ENCODE measurements around the gene IGFL1. TPM values are rescaled to one million over a fixed set of nuclear protein-coding genes. Genes with fewer than 3 reads are reported as not detected.
"Not testable (repeated sequence)": the region's sequence is repeated elsewhere in the genome, so short reads cannot be mapped to it uniquely, and the experiment has no call there.

The IGFL1 gene
- total and polyA plus RNA-seq, 2 experiments from 2014 or later, result not detected

- no peak for TF ChIP-seq CTCF (IDR thresholded peaks at IDR 0.05; ENCODE audit: low read depth, low read length)
- H3K27me3 ChIP-seq, result no peaks in the 10 kb centered on the region
- no peak overlapping the region for H3K27ac ChIP-seq
- no peak for DNase-seq (ENCODE audit: low read depth in 1 of 2, low spot score in 1 of 2)
- no peak overlapping the region for H3K4me3 ChIP-seq
- peaks cover 14% of the 10 kb centered on the region for H3K4me1 ChIP-seq (ENCODE audit: low read depth)
- no peaks in the 10 kb centered on the region for H3K9me3 ChIP-seq (ENCODE audit: low read depth)
- no peaks in the 10 kb centered on the region for H3K36me3 ChIP-seq
Observed at GRCh38 chr19:46209472-46209871, 20.1 kb upstream of the IGFL1 start.

GRCh38 chr19:46210669-46211068 is 18.9 kb upstream of the IGFL1 start:
- Histone ChIP-seq H3K27me3 (no peaks in the 10 kb centered on the region), H3K4me1 (ENCODE audit: low read depth) (peaks cover 14% of the 10 kb centered on the region), H3K27ac (peak overlapping the region; percentile 62), H3K4me3 (no peak overlapping the region), H3K36me3 (no peaks in the 10 kb centered on the region), H3K9me3 (ENCODE audit: low read depth) (no peaks in the 10 kb centered on the region)
- no peak for DNase-seq (ENCODE audit: low read depth in 1 of 2, low spot score in 1 of 2)
- TF ChIP-seq CTCF (IDR thresholded peaks at IDR 0.05; ENCODE audit: low read depth, low read length), result no peak

GRCh38 chr19:46211201-46211881 is 18.2 kb upstream of the IGFL1 start:
- peak; percentile 34 to 49 for DNase-seq (ENCODE audit: low read depth in 1 of 2, low spot score in 1 of 2)
- TF ChIP-seq CTCF (IDR thresholded peaks at IDR 0.05; ENCODE audit: low read depth, low read length), result no peak
- peak overlapping the region; percentile 62 for H3K27ac ChIP-seq

GRCh38 chr19:46212592-46212991 is 16.9 kb upstream of the IGFL1 start:
- H3K4me1 ChIP-seq (ENCODE audit: low read depth), result peaks cover 14% of the 10 kb centered on the region
- not testable (repeated sequence) for H3K27me3 ChIP-seq; H3K27ac ChIP-seq; H3K4me3 ChIP-seq; H3K36me3 ChIP-seq; DNase-seq (ENCODE audit: low read depth in 1 of 2, low spot score in 1 of 2); H3K9me3 ChIP-seq (ENCODE audit: low read depth)

More at GRCh38 chr19:46211201-46211881, 18.2 kb upstream of the IGFL1 start:
- Histone ChIP-seq H3K9me3 (ENCODE audit: low read depth) (no peaks in the 10 kb centered on the region), H3K36me3 (no peaks in the 10 kb centered on the region), H3K4me3 (no peak overlapping the region), H3K4me1 (ENCODE audit: low read depth) (peaks cover 14% of the 10 kb centered on the region), H3K27me3 (no peaks in the 10 kb centered on the region)

- H3K36me3 ChIP-seq, result no peaks in the 10 kb centered on the region
- no peak overlapping the region for H3K27ac ChIP-seq
- peaks cover 14% of the 10 kb centered on the region for H3K4me1 ChIP-seq (ENCODE audit: low read depth)
- no peaks in the 10 kb centered on the region for H3K27me3 ChIP-seq
- H3K4me3 ChIP-seq, result no peak overlapping the region
- no peak for TF ChIP-seq CTCF (IDR thresholded peaks at IDR 0.05; ENCODE audit: low read depth, low read length)
- no peak for DNase-seq (ENCODE audit: low read depth in 1 of 2, low spot score in 1 of 2)
- H3K9me3 ChIP-seq (ENCODE audit: low read depth), result no peaks in the 10 kb centered on the region
Observed at GRCh38 chr19:46213156-46213555, 16.4 kb upstream of the IGFL1 start.

- no peaks in the 10 kb centered on the region for H3K9me3 ChIP-seq (ENCODE audit: low read depth)
- TF ChIP-seq CTCF (IDR thresholded peaks at IDR 0.05; ENCODE audit: low read depth, low read length), result no peak
- DNase-seq (ENCODE audit: low read depth in 1 of 2, low spot score in 1 of 2), result no peak
- H3K4me1 ChIP-seq (ENCODE audit: low read depth), result peaks cover 14% of the 10 kb centered on the region
- H3K4me3 ChIP-seq, result no peak overlapping the region
- H3K36me3 ChIP-seq, result no peaks in the 10 kb centered on the region
- H3K27ac ChIP-seq, result no peak overlapping the region
- H3K27me3 ChIP-seq, result no peaks in the 10 kb centered on the region
Observed at GRCh38 chr19:46213806-46214205, 15.7 kb upstream of the IGFL1 start.

Measured in cardiac muscle cell (in vitro differentiated cells and primary cell).